CD4-positive, alpha-beta T cell (primary cell): ENCODE data around the gene ULK4. TPM values are rescaled to one million over a fixed set of nuclear protein-coding genes. Genes with fewer than 3 reads are reported as not detected.

Source experiments
- ATAC-seq: fragments of 200-7000 bp; cut with Tn5 transposase; one replicate; pipeline ENCODE4 v1.10.0; 2022; ENCODE audit warnings: mild to moderate bottlenecking; ENCODE audit not compliant: poor library complexity
- CTCF ChIA-PET: fragments of 350-600 bp; sonication (Branson Sonifier 250); formaldehyde crosslinking; loops from one replicate; lab custom pipeline; 2021; ENCODE audit warnings: antibody characterized with exemption, inconsistent platforms; lab: Charles Lee
- POLR2A ChIA-PET: fragments of 350-600 bp; sonication (Branson Sonifier 250); formaldehyde crosslinking; loops from one replicate; lab custom pipeline; 2021; ENCODE audit warnings: antibody characterized with exemption, inconsistent platforms; lab: Charles Lee
- DNase-seq, 14 experiments: peaks; one replicate each; pipeline ENCODE4 v3.0.0-alpha.2; 2013 to 2020; ENCODE audit warnings: mixed read lengths in 2 of 14
- H3K27ac ChIP-seq, 2 donors: one replicate each; pipeline versions ENCODE4 v1.5.1 to v1.7.0; 2013; ENCODE audit warnings: low read length in 2 of 2, low read depth in 1 of 2, mild to moderate bottlenecking in 1 of 2
- H3K27me3 ChIP-seq, 2 experiments: 1 replicate in 1 of 2; 2 replicates in 1 of 2; pipeline versions ENCODE4 v1.6.1 to v1.7.0; 2013; ENCODE audit warnings: low read length in 2 of 2, control low read depth in 1 of 2, mild to moderate bottlenecking in 1 of 2, moderate library complexity in 1 of 2; ENCODE audit not compliant: insufficient read depth in 2 of 2, control insufficient read depth in 1 of 2
- H3K36me3 ChIP-seq: one replicate; pipeline ENCODE4 v1.6.1; 2013; ENCODE audit warnings: low read length, control low read depth; ENCODE audit not compliant: insufficient read depth
- H3K4me1 ChIP-seq: one replicate; pipeline ENCODE4 v1.6.1; 2013; ENCODE audit warnings: low read length, control low read depth; ENCODE audit not compliant: insufficient read depth
- H3K4me3 ChIP-seq: one replicate; pipeline ENCODE4 v1.5.1; 2013; ENCODE audit warnings: mild to moderate bottlenecking, low read length, moderate library complexity
- H3K9me3 ChIP-seq, 2 experiments: 1 replicate in 1 of 2; 2 replicates in 1 of 2; pipeline versions ENCODE4 v1.6.1 to v1.7.0; 2013; ENCODE audit warnings: low read length in 2 of 2, mild to moderate bottlenecking in 2 of 2, control low read depth in 1 of 2, moderate library complexity in 1 of 2; ENCODE audit not compliant: control insufficient read depth in 1 of 2, insufficient read depth in 1 of 2
- H3K27ac Mint-ChIP-seq: one replicate; pipeline ENCODE4 v1.8.0; 2020; ENCODE audit warnings: mixed read lengths
- H3K27me3 Mint-ChIP-seq: one replicate; pipeline ENCODE4 v1.8.0; 2021; ENCODE audit warnings: mixed read lengths
- H3K36me3 Mint-ChIP-seq: one replicate; pipeline ENCODE4 v1.8.0; 2021; ENCODE audit warnings: low read depth, mixed read lengths
- H3K4me1 Mint-ChIP-seq: one replicate; pipeline ENCODE4 v1.8.0; 2021; ENCODE audit warnings: low read depth, mixed read lengths
- H3K4me3 Mint-ChIP-seq: one replicate; pipeline ENCODE4 v1.8.0; 2020; ENCODE audit warnings: mild to moderate bottlenecking, mixed read lengths
- H3K9me3 Mint-ChIP-seq: one replicate; pipeline ENCODE4 v1.8.0; 2020; ENCODE audit warnings: mixed read lengths
- intact Hi-C, 2 experiments: fragments of 100-400 bp; cut with DNase I in 1 of 2; cut with micrococcal nuclease in 1 of 2; formaldehyde crosslinking; loops; one replicate each; pipeline versions ENCODE4 v1.15.1 to v1.9.0; 2023 to 2025; cut with DNase I, micrococcal nuclease
- total RNA-seq, 174 experiments: library from RNA in 2 of 174; stranded (reverse) in 2 of 174; gene quantifications; one replicate each; pipeline ENCODE4 v1.2.3 and lab custom pipeline; 2021 to 2026
- TF ChIP-seq, protein P1 (sequence below): fragments of 200-600 bp; IDR thresholded peaks from one replicate; pipeline ENCODE4 v1.8.0; 2022; ENCODE audit warnings: antibody characterized with exemption, mild to moderate bottlenecking

The ULK4 gene
- total RNA-seq, 2 experiments from 2014 or later: 23.8 to 28.6 TPM

DNA sequence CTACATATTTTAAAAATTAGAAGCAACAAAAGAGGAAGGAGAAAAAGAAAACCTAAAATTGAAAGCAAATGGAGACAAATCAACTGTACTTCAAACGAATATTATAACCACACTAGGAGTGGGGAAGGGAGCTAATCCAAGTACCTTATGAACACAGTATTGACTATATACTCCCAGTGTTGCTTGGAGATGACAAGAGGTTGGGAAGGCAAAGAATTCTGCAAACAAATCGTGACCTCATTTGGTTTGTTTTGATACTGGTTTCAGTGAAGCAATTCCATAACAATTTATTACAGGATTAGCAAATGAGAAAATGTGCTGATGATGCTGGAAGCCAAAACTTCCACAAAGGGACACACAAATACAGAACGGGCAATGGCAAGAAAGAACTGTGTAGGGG lies 268.1 kb downstream of the ULK4 start:
- DNase-seq (no peak), ATAC-seq (no peak)
- Histone ChIP-seq H3K4me3 (no peak overlapping the region), H3K27me3 (no peaks in the 10 kb centered on the region), H3K9me3 (no peaks in the 10 kb centered on the region), H3K27ac (no peak overlapping the region), H3K4me1 (no peaks in the 10 kb centered on the region), H3K36me3 (no peaks in the 10 kb centered on the region)
- TF ChIP-seq, protein P1, sequence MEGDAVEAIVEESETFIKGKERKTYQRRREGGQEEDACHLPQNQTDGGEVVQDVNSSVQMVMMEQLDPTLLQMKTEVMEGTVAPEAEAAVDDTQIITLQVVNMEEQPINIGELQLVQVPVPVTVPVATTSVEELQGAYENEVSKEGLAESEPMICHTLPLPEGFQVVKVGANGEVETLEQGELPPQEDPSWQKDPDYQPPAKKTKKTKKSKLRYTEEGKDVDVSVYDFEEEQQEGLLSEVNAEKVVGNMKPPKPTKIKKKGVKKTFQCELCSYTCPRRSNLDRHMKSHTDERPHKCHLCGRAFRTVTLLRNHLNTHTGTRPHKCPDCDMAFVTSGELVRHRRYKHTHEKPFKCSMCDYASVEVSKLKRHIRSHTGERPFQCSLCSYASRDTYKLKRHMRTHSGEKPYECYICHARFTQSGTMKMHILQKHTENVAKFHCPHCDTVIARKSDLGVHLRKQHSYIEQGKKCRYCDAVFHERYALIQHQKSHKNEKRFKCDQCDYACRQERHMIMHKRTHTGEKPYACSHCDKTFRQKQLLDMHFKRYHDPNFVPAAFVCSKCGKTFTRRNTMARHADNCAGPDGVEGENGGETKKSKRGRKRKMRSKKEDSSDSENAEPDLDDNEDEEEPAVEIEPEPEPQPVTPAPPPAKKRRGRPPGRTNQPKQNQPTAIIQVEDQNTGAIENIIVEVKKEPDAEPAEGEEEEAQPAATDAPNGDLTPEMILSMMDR: no peak
- no peak overlapping the region for H3K27ac Mint-ChIP-seq
- CTCF ChIA-PET: interaction anchor here (0.8 kb wide), 1 partner anchor 28 kb away, joined by 4 read pairs; no protein-coding TSS in a partner anchor
- H3K4me3 Mint-ChIP-seq: no peak overlapping the region
- intact Hi-C loops: no loop called here
- peaks cover 29% of the 10 kb centered on the region for H3K36me3 Mint-ChIP-seq
- H3K9me3 Mint-ChIP-seq: peaks cover 3% of the 10 kb centered on the region
- POLR2A ChIA-PET: no interaction called here
- no peaks in the 10 kb centered on the region for H3K4me1 Mint-ChIP-seq
- H3K27me3 Mint-ChIP-seq: no peaks in the 10 kb centered on the region

GRCh38 chr3:41690766-41691563 lies 270.9 kb downstream of the ULK4 start:
- POLR2A ChIA-PET: no interaction called here
- H3K4me1 Mint-ChIP-seq: no peaks in the 10 kb centered on the region
- H3K9me3 Mint-ChIP-seq: peaks cover 3% of the 10 kb centered on the region
- no peaks in the 10 kb centered on the region for H3K9me3 ChIP-seq
- TF ChIP-seq, protein P1: no peak
- no peak overlapping the region for H3K27ac ChIP-seq
- H3K4me3 ChIP-seq: no peak overlapping the region
- peaks cover 32% of the 10 kb centered on the region for H3K36me3 Mint-ChIP-seq
- CTCF ChIA-PET: no interaction called here
- H3K27me3 ChIP-seq: no peaks in the 10 kb centered on the region
- no peak overlapping the region for H3K4me3 Mint-ChIP-seq
- no peak overlapping the region for H3K27ac Mint-ChIP-seq
- intact Hi-C loops: no loop called here
- H3K4me1 ChIP-seq: no peaks in the 10 kb centered on the region
- no peaks in the 10 kb centered on the region for H3K27me3 Mint-ChIP-seq
- H3K36me3 ChIP-seq: no peaks in the 10 kb centered on the region
- ATAC-seq: no peak
- DNase-seq: no peak

GRCh38 chr3:41688595-41689380 lies 273.1 kb downstream of the ULK4 start:
- H3K27ac Mint-ChIP-seq: no peak overlapping the region
- Histone ChIP-seq H3K27me3 (no peaks in the 10 kb centered on the region), H3K9me3 (no peaks in the 10 kb centered on the region), H3K4me1 (no peaks in the 10 kb centered on the region), H3K4me3 (no peak overlapping the region), H3K36me3 (no peaks in the 10 kb centered on the region), H3K27ac (no peak overlapping the region)
- no peaks in the 10 kb centered on the region for H3K27me3 Mint-ChIP-seq
- intact Hi-C loops: no loop called here
- H3K4me1 Mint-ChIP-seq: no peaks in the 10 kb centered on the region
- no peak for ATAC-seq
- CTCF ChIA-PET: no interaction called here
- peaks cover 27% of the 10 kb centered on the region for H3K36me3 Mint-ChIP-seq
- POLR2A ChIA-PET: no interaction called here
- no peak for DNase-seq
- TF ChIP-seq, protein P1: no peak
- H3K9me3 Mint-ChIP-seq: peaks cover 3% of the 10 kb centered on the region
- H3K4me3 Mint-ChIP-seq: no peak overlapping the region
